Measurements from ENCODE around the gene CDRT15. TPM values are rescaled to one million over a fixed set of nuclear protein-coding genes. Genes with fewer than 3 reads are reported as not detected.

Gene CDRT15
- total RNA-seq, 1 donor from 2014 or later, result not detected

- H3K4me3 ChIP-seq, result no peak overlapping the region
- no peak for TF ChIP-seq CTCF (IDR thresholded peaks at IDR 0.05)
- TF ChIP-seq POLR2A (IDR thresholded peaks at IDR 0.05), result no peak
- TF ChIP-seq POLR2AphosphoS5 (IDR thresholded peaks at IDR 0.05; ENCODE audit: insufficient read depth in 1 of 2, low read depth in 1 of 2), result no peak
- H3K4me1 ChIP-seq, result no peaks in the 10 kb centered on the region
- H3K36me3 ChIP-seq, result no peaks in the 10 kb centered on the region
- intact Hi-C loops (cut with DNase I), result no loop called here
- no peaks in the 10 kb centered on the region for H3K27me3 ChIP-seq
- no peaks in the 10 kb centered on the region for H3K9me3 ChIP-seq
- no peak for DNase-seq (ENCODE audit: extremely low spot score in 2 of 2)
- H3K27ac ChIP-seq, result no peak overlapping the region
Measured at GRCh38 chr17:14214271-14214670, 22.4 kb downstream of the CDRT15 start.

DNA sequence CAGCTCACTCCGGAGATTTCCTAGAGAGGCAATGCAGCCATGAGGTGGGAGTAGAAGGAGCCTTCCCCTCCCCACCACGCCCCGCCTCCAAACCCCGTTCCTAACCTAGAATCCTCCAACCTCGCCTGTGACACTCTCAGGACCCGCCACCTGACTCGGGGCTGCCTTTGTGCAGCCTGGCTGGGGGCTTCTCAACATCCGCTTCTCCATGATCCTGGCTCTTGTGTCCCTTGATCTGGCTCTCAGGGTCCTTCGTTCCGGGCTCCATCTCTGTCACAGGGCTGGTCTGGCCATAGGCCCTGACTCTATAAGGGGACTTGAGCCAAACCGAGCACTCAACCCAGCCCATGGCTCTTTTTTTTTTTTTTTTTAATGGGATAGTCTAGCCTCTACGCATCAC, 24.3 kb downstream of the CDRT15 start:
- Histone ChIP-seq H3K4me3 (no peak overlapping the region), H3K36me3 (peaks cover 0 to 14% of the 10 kb centered on the region in 2 donors), H3K27ac (no peak overlapping the region), H3K9me3 (no peaks in the 10 kb centered on the region), H3K27me3 (no peaks in the 10 kb centered on the region), H3K4me1 (no peaks in the 10 kb centered on the region)
- no peak for DNase-seq (ENCODE audit: extremely low spot score in 2 of 2)
- intact Hi-C loops (cut with DNase I), result no loop called here
- no peak for TF ChIP-seq POLR2AphosphoS5 (IDR thresholded peaks at IDR 0.05; ENCODE audit: insufficient read depth in 1 of 2, low read depth in 1 of 2)
- no peak for TF ChIP-seq POLR2A (IDR thresholded peaks at IDR 0.05)
- TF ChIP-seq CTCF (IDR thresholded peaks at IDR 0.05), result no peak

DNA sequence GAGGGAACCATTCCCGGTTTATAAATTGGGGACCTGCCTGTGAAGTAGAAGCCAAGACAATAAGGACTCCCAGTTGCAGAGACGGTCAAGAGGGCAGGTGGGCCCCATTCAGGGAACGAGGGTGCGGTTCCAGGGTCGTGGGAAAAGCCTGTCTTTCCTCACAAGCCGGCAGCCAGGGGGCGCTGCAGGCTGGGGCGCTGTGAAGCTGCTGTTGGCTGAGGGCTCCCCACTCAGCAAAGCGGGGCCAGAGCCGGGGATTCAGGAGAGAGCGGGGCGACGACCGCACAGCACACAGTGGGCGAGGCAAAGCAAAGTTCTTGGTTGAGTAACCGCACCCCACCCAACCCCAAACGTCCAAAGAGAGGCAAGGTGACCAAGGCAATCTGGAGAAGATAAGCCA, 24.9 kb downstream of the CDRT15 start:
- Histone ChIP-seq H3K4me3 (no peak overlapping the region), H3K27me3 (no peaks in the 10 kb centered on the region), H3K27ac (no peak overlapping the region), H3K4me1 (no peaks in the 10 kb centered on the region), H3K36me3 (peaks cover 0 to 20% of the 10 kb centered on the region in 2 donors), H3K9me3 (no peaks in the 10 kb centered on the region)
- intact Hi-C loops (cut with DNase I), result no loop called here
- DNase-seq (ENCODE audit: extremely low spot score in 2 of 2), result no peak
- no peak for TF ChIP-seq POLR2AphosphoS5 (IDR thresholded peaks at IDR 0.05; ENCODE audit: insufficient read depth in 1 of 2, low read depth in 1 of 2)
- peak in 2 of 3 experiments; percentile 30 to 34 for TF ChIP-seq CTCF (IDR thresholded peaks at IDR 0.05)

DNA sequence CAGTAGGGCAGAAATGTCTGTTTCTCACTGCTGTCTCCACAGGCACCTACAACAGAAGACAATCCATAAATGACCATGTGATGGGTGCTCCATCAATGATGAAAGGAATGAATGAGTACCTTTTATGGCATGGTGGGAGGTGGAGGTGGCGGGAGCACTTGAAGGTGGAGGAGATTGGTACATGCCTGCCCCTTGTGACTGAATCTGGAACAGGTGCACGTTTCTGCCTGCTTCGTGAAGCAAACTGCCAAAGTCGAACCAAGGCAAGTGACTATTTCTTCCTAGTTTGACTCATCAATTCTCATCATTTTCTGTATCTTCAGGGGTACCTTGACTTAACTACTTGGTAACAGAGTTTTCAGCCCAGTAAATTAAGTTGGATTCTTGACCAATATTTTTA, 25.4 kb downstream of the CDRT15 start:
- Histone ChIP-seq H3K4me3 (no peak overlapping the region), H3K9me3 (no peaks in the 10 kb centered on the region), H3K36me3 (peaks cover 0 to 20% of the 10 kb centered on the region in 2 donors), H3K4me1 (no peaks in the 10 kb centered on the region), H3K27me3 (no peaks in the 10 kb centered on the region), H3K27ac (no peak overlapping the region)
- intact Hi-C loops (cut with DNase I), result no loop called here
- TF ChIP-seq CTCF (IDR thresholded peaks at IDR 0.05) (no peak), POLR2A (IDR thresholded peaks at IDR 0.05) (no peak), POLR2AphosphoS5 (IDR thresholded peaks at IDR 0.05; ENCODE audit: insufficient read depth in 1 of 2, low read depth in 1 of 2) (no peak)
- no peak for DNase-seq (ENCODE audit: extremely low spot score in 2 of 2)

DNA sequence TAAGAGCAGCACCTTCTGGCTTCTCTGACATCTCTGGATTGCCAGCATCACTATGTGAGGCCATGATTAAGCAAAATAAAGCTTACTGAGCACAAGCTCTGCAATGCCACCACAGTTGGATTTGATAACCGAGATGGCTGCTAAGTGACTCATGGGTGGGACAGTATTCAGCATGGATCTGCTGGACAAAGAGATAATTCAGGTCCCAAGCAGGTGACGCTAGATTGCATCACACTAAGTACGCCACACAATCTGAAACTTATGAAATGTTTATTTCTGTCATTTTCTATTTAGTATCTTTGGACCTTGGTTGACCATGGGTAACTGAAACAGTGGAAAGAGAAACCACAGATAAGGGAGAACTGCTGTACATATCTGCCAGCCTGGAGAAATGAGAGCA, 27.4 kb downstream of the CDRT15 start:
- Histone ChIP-seq H3K4me1 (no peaks in the 10 kb centered on the region), H3K27ac (no peak overlapping the region), H3K27me3 (no peaks in the 10 kb centered on the region), H3K36me3 (peaks cover 0 to 20% of the 10 kb centered on the region in 2 donors), H3K9me3 (no peaks in the 10 kb centered on the region), H3K4me3 (no peak overlapping the region)
- no peak for DNase-seq (ENCODE audit: extremely low spot score in 2 of 2)
- no peak for TF ChIP-seq POLR2A (IDR thresholded peaks at IDR 0.05)
- TF ChIP-seq POLR2AphosphoS5 (IDR thresholded peaks at IDR 0.05; ENCODE audit: insufficient read depth in 1 of 2, low read depth in 1 of 2), result no peak
- no peak for TF ChIP-seq CTCF (IDR thresholded peaks at IDR 0.05)
- intact Hi-C loops (cut with DNase I), result no loop called here
